ENCODE data around the gene FANCI.

FANCI gene
- long read RNA-seq, donor 1, partial matches to known transcripts = 9 of 9 reads
- long read RNA-seq, donor 1, other reads (novel, unspliced or antisense) = 0 of 9 reads
- long read RNA-seq, donor 2 = 0 reads
- long read RNA-seq, donor 3 = 0 reads
- long read RNA-seq, donor 4, partial matches to known transcripts = 0 of 1 reads
- long read RNA-seq, donor 4, other reads (novel, unspliced or antisense) = 0 of 1 reads
- long read RNA-seq, donor 5 = 0 reads
- long read RNA-seq, donor 6, partial matches to known transcripts = 0 of 1 reads
- long read RNA-seq, donor 6, other reads (novel, unspliced or antisense) = 0 of 1 reads
- long read RNA-seq, donor 7 = 0 reads
- long read RNA-seq, donor 8, partial matches to known transcripts = 14 of 14 reads
- long read RNA-seq, donor 8, other reads (novel, unspliced or antisense) = 0 of 14 reads

DNA sequence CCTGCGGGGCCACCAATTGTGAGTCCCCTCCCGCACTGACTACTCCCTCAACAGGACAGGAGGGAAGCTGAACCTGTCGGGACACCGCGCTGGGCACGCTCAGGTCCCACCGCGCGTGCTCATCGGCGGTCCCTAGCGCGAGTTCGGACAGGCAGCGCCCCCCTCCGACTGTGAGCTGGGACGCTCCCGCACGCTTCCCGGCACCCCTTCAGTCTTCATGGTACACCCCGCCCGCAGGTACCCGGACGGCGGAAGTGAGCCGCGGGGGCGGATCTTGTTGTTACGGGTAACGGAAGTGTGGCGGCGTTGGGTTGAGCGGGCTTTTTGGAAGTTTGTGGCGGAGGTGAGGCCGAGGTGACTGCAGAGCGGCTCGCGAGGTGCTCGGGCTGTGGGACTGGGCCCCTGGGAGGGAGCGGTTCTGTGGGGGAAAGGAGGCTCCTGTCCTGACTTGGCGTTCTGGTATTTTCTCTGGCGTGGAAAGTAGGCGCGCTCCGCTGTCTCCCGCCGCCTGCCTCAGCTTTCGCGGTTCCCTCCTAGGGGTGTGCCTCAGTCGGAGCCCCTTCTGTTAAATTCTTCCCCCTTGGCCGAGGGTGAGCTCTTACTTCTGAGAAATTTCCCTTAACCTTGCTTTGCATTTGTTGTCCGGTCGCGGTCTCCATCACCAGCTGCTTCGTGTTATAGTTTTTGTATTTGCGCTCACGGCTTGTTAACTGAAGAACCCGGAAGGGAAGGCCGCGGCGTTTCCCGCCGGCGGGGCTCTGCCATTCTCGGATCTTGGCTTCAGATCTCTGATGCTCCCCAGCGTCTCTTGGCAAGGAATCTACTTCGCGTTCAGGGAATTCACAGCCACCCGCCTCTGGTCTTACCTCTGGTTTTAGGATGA, at the start of gene FANCI:
TSS of gene FANCI (plus strand) at position 289 of the 883 bp plus-strand sequence. CDS start 3,669 bp downstream, outside the sequence.
- DNase-seq = peak; percentile 90

DNA sequence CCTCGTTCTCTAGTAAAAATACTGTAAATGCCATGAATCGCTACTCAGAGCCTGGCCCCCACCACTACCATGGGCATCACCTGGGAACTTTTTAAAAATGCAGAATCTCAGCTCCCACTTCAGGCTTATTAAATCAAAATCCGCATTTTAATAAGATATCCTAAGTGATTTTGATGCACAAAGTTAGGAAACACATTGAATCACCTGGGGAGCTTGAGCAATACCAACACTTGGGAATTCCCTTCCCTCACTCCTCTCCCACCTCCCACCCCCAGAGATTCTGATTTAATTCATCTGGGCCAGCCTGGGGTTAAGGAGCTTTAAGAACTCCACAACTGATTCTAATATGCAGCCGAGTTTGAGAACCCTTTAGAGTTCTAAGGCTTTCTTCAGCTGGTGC, 49.2 kb upstream of the FANCI start:
- no peak for DNase-seq

DNA sequence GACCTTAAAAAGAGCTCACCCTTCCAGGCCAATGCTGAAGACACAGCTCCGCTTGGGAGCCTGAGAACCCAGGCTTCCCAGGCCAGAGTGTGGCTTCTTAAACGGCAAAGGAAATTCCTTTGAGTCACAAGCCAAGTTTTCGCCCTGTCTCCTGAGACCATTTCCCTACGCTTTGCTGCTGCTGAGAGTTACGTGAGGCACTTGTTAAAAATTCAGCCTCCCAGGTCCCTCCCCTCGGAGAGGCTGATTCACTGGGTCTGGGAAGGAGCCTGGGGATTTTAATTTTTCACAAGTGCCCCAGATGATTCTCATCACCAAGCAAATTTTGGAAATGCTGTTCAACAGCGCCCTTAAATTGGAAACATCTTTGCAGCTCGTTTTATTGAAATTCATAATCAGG, 47.9 kb upstream of the FANCI start:
- no peak for DNase-seq

DNA sequence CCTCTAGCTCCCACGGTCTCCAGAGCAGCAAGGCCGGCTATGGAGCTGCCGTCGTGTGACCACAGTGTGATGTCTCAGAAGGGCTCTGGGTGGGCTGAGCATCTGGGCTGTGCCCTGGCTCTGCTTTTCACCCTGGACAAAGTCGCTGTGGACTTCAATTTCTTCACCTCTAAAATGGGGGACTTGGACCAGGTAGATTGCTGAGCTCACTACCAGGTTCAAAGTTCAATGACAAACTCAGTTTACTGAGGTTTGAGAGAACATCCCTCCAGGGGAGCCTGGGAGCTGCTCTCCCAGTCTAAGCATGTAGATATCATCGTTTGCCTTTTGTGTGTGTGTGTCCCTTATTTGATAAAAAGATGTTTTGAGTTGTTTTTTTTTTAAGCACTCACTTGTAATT, 47.5 kb upstream of the FANCI start:
- no peak for DNase-seq

DNA sequence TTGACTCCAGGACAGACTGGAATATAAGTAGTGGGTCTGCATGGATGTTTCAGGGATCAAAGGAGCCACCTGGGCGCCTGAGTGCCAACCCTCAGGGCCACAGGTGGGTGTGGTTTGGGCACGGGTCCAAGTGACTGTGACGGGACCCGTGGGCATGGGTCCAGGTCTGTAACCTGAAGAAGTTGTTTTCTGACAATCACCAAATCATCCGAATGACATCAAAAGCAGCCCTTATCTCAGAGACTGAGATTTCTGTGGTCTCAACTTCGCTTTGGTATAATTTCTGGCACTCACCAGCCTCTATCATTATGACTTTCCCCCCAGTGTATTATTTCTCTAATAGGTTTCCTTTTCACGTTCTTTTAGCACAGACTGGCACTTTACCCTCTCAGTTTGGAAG, 46.8 kb upstream of the FANCI start:
- no peak for DNase-seq

DNA sequence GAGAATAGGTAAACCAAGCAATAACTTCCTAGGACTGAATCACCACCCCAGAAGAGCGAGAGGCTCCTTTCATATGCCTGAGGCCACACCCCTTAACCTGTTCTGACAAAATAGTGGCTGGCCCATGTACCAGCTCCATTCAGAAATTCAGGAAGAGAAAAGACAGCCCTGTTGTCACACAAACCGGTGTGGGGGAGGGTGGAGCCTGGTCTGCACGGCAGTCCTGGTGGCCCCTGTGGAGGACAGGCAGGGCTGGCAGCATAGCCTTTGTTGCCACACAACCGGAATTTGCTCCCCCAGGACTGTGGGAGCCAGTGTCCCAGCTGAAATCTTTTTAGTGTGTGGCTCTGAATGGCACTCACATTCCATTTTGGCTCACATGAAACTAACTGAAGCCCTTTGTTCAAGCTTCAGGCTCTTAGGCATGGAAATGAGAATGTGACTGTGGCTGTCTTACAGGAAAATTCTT, 46.2 kb upstream of the FANCI start:
- DNase-seq = peak; percentile 15

DNA sequence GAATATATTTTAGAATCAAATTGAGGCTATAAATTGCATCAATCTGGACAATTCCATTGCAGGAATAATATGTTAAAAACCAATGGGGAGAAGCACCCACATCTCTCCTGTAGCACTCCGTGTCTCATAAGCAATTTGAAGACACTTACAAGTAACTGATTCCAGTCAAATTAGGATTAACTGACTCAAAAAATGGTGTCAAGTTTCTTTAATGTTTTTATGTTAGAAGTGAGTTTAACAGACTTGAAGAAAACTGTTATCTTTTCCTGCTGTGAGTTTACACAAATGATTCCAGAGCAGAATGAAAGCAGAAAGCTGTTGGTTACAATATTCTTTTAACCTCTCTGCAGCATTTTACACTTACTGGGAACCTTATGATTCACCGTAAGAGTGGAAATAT, 45.6 kb upstream of the FANCI start:
- no peak for DNase-seq

DNA sequence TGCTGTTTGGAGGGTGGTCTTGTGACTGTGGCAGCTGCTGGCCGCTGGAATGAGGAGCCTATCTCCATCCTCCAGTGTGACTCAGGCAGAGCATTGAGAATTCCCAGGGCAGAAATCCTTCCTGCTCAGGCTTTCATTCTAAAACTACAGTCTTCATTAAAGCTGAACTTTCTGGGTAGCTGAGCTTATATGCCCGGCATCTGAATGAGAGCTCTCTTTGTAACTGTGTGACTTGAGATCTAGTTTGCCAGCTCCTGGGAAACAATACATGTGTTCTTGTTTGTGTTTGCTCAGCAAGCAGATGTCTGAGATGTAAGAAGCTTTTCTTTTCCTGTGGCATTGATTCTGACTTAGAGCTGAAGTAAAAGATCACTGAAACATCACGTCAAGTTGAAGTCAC, 44.8 kb upstream of the FANCI start:
- DNase-seq = no peak

DNA sequence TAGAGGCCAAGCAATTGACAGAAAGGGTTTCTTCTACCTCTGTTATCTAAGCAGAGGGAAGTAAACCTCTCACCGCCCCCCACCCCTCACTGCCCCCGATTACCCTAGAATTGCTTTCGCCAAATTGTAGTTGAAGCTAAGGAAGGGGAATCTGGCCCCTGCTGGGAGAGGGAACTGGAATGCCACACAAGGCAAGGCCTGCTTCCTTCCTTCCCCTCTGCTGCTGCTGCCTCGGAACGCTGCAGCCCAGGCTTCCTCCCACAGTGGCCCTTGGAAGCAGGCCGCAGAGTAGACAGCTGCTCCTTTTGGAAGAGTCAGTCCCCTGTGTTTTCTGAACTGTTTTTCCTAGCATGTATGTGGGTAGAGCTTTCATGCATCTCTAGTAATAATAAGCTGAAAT, 44.0 kb upstream of the FANCI start:
- no peak for DNase-seq

DNA sequence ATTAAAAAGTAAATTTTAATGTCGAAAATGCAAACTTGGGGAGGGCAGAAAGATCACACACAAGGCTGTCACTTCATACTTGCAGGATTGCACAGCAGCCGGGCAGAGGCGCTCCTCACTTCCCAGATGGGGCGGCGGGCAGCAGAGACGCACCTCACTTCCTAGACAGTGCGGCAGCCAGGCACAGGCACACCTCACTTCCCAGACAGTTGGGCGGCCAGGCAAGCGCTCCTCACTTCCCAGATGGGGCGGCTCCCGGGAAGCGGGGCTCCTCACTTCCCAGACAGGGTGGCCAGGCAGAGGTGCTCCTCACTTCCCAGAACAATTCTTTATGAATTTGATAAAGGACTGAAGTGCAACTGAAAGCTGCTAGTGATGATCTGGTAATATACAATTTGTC, 43.6 kb upstream of the FANCI start:
- no peak for DNase-seq

DNA sequence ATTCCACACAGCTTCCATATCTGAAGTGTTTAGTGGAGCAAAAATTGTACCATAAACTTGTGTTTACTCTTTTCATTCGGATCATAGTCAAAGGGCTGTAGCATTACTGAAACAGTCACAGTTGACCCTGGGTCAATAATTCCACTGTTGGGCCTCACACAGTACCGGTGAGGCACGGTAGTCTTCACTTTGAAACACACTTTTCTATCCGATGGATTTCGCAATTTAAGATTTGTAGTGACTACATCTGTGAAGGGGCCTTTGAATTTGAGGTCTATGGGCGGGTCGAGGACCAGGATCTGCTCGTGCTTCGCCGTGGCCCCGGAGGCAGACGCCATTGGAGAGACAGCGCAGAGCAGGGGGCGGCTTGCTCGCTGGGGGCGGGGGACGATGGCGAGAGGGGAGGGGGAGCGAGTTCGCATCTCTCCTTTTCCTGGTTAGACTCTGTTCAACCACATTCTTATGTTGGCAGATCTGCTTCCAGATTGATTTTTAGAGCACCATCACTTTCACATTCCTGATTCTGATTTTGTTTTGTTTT, 42.2 kb upstream of the FANCI start:
- DNase-seq = no peak

DNA sequence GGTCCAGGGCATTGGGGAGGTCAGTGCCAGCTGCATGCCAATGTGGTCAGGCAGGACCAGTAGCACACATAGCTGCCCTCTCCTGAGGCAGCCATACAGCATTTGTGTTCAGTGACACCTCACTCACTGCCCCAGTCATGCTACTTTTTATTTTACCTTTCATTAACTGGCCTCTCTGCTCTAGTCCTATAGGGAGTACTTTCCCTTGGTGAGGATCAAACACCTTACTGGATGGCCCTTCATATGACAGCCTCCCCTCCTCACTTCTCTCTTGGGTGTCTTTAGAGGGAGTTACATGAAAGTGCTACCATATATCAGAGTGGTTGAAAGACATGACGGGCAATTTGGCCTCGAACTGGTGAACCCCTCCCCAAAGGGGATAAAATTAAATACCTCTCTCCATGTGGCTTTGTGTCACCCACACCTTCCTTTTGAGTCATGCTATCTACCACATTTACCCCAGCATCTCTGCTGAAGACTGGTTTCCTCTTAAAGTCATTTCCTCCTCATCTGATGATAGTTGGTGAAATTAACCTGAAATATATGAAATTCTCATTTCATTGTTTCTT, 40.0 kb upstream of the FANCI start:
- no peak for DNase-seq

DNA sequence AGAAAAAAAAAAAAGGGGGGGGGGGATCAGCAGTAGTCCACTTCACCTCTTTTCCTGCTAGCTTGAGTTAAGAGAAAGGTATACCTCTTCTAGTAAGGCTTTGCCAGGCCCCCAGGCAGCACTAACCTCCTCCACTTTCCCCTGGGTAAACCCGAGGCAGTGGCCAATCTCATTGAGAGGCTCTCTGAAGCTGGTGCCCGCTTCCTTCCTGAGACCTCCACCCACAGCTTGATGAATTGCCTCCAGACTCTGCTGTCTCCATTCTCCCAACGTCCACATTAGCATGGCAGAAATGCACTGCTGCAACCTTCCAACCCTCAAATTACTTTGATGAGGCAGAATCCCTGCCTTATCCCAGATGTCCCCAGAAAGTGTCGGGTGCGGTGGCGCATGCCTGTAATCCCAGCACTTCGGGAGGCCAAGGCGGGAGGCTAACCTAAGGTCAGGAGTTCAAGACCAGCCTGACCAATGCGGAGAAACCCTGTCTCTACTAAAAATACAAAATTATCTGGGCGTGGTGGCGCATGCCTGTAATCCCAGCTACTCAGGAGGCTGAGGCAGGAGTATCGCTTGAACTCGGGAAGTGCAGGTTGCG, 37.7 kb upstream of the FANCI start:
- no peak for DNase-seq

DNA sequence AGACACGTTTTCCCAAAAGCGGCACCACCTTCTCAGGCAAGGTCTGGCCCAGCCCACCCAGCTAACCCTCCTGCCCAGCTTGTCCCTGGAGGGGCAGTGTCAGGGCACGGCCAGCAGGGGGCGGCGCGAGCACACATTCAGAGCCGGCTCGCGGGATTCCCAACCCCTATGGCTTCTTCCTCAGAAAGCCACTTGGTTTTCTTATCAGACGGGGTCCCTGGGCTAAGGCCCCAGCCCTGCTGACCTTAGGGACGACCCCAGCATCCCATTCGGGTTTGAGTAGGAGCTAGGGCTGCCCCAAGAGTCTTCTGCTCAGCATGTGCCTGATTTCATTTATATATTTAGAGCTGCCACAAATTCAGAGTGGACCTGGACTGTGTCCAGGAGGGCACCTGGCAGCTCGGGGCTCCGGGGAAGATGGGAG, 36.9 kb upstream of the FANCI start:
- DNase-seq = peak; percentile 60

DNA sequence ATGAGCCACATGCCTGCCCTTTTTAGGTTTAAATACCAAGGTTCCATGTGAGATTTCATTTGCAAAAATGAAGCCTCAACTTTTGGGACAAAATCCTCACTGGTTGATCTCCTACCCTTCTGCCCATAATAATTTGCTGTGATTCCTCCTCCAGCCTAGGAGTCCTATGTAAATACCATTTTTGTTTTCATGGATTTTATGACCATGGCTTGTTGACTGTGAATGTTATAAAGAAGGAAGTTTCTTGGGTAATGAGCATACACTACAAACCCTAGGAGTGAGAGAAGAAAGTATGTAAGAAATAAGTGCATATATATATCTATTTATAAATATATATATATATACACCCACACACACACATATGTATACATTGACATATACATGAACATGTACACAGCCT, 35.5 kb upstream of the FANCI start:
- DNase-seq = no peak

DNA sequence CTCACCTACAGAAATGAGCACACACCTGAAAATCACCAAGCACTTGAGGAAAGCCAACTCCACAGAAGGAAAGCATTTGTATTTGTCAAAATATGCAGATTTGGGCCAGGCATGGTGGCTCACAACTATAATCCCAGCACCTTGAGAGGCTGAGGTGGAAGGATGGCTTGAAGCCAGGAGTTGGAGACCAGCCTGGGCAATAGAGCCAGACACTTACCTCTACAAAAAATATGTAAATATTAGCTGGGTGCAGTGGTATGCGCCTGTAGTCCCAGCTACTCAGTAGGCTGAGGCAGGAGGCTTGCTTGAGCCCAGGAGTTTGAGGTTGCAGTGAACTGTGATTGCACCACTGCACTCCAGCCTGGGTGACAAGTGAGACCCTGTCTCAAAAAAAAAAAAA, 34.7 kb upstream of the FANCI start:
- DNase-seq = no peak

DNA sequence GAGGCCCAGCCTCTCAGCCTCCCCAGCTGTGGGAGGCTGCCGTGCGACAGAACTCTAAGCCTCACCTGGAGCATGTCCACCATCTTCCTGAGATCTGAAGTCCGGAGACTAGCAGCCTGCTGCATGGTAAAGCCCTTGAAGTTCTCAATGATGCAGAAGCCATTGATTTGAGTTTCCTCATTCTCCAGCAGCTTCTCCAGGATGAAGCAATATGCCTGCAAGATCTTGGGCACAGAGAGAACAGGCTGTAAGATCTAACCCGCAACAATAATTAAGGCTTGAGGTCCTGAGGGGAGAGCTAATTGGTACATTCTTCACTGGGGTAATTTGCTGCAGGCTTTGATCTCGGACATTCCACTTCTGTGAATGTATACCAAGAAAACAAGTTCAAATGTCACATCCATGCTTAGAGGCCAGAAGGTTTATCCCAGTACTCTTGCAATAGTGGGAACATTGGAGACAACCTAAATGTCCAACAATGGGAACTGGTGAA, 32.1 kb upstream of the FANCI start:
- no peak for DNase-seq

DNA sequence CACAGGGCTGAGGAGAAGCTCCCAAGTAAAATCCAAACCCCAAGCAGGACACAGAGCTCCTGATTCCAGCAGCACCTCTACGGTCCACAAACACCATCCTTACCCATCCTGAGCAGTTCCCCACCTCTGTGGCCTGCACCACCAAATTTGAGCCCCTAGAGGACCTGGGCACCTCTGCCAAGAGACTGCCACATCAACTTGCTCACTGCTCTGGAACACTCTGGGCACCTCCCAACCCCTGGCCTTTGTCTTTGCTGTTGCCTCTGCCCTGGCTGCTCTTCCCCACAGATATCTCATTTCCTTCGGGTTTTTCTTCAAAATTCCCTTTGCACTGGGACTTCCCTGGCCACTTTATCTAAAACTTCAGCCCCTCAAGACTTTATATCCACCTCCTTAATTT, 28.2 kb upstream of the FANCI start:
- DNase-seq = no peak

DNA sequence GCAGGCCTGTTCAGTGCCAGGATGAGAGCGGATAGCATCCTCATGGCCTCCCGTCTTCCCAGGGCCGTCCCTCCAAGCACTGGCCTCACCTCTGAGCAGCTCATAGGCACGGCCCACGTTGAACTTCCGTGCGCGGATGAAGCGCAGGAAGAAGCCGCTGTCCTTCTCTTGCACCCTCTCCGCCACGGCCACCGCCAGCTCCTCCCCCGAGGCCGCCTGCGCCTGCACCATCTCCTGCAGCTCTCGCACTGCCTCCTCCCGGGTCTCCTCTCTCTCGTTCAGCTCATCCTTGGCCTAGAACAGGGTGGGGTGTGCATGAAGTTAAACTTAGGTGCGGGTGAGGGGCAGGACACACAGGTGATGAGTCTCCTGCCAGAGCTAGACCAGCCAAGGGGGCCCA, 26.7 kb upstream of the FANCI start:
- no peak for DNase-seq

DNA sequence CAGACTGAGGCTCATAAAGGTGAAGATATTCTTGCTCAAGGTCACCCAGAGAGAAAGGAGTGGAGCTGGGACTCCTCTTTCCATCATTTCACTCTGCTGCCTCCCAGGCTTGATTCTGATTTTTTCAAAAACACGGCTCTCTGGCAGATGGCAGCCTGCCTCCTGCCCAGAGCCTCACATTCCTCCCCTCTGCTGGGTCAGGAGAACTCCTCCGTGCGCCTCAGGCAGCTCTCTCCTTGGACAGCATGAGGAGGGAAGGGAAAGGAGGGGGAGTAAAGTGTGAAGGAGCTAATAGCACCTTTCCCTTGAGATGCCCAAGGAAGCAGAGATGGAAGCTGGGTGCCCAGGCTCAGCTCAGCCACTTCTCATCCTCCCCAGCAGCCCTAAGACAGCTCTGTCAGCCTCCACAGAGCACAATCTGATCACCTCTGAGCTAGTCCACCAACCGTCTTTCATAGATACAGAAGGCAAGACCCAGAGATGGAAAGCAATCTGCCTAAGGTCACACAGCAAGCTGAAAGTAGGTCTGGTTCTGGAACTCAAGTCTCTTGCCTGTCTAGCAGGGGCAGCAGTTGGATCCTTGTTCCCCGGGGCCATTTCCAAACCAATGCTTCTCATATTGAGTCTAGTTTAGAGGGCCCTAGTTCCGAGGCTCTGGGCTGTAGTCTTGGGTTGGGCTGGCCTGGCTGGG, 25.9 kb upstream of the FANCI start:
- no peak for DNase-seq

DNA sequence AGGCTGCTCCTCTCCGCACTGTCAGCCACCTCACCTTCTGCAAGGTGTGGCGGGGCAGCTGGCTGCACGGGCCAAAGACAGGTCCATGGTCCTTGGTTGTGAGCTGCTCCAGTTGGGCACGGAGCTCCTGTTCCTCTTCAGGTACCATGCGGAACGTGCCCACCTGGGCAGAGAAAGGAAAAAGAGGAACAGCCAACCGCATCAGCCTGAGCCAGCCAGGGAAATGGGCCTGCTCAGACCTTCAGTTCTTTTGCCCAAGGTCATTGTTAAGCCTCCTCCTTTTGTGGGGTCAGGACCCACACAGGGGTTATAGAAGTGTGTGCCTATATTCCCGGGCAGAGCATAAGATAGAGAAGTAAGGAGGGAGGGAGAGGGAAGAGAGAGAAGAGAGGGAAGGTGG, 25.2 kb upstream of the FANCI start:
- no peak for DNase-seq

DNA sequence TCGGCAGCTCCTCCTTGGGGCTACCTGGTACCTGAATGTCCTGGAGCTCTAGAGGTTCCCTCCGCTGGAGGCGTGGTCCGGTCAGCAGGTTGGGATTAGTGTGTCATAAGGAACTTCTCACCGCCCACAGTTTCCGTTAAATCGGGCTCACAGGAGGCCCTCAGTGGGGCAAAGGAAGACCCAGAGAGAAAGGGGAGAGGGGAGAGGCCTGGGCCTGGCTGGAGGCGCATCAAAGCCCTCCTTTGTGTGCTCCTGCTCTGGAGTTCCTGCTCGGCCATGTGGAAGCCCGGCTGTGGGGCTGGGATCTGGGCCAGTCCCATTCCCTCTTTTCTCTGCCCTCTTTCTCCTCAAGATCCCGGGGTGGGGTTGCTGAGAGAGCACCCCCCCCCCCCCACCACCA, 22.2 kb upstream of the FANCI start, which contains the start of gene RLBP1:
TSS of gene RLBP1 (minus strand) at position 37 of the 400 bp plus-strand sequence. CDS start 2,604 bp downstream, outside the sequence.
- DNase-seq = no peak

Data from right kidney (tissue), 9 donors.